Testis (tissue), 3 donors: ENCODE results near the gene SENP5. TPM values are rescaled to one million over a fixed set of nuclear protein-coding genes. Genes with fewer than 3 reads are reported as not detected.

Source experiments
- DNase-seq: peaks from one replicate; pipeline ENCODE4 v3.0.0-alpha.2; 2019
- H3K27ac ChIP-seq, 2 donors: fragments of 200-600 bp; sonication (generic); one replicate each; pipeline ENCODE4 v1.5.1; 2019
- H3K27me3 ChIP-seq: fragments of 200-600 bp; sonication (generic); one replicate; pipeline ENCODE4 v1.5.1; 2019
- H3K36me3 ChIP-seq: fragments of 200-600 bp; sonication (generic); one replicate; pipeline ENCODE4 v1.5.1; 2017; ENCODE audit warnings: low read depth; ENCODE audit errors: missing control alignments
- H3K4me1 ChIP-seq: fragments of 200-600 bp; sonication (generic); one replicate; pipeline ENCODE4 v1.5.1; 2019
- H3K4me3 ChIP-seq, 2 donors: fragments of 200-600 bp; sonication (generic); one replicate each; pipeline ENCODE4 v1.5.1; 2017 to 2019
- H3K9me3 ChIP-seq: fragments of 200-600 bp; sonication (generic); one replicate; pipeline ENCODE4 v1.5.1; 2017
- CTCF ChIP-seq, 3 experiments: fragments of 450-650 bp in 2 of 3; fragments of 200-600 bp in 1 of 3; sonication (generic) in 1 of 3; IDR thresholded peaks; one replicate each; pipeline ENCODE4 v1.5.1; 2016 to 2019; ENCODE audit warnings: antibody characterized with exemption in 3 of 3, mild to moderate bottlenecking in 2 of 3, moderate library complexity in 1 of 3
- POLR2A ChIP-seq: fragments of 450-650 bp; IDR thresholded peaks from one replicate; pipeline ENCODE4 v1.6.1; 2017; ENCODE audit warnings: antibody characterized with exemption, mild to moderate bottlenecking, moderate library complexity
- WGBS, 2 donors: methylation state at CpG; one replicate each; pipeline ENCODE4 v1.1.5; 2018; 5-methylcytosine and 5-hydroxymethylcytosine counted together
- intact Hi-C: fragments of 100-400 bp; cut with DNase I; formaldehyde crosslinking; loops from one replicate; pipeline ENCODE4 v1.15.1; 2023; ENCODE audit warnings: low total_unique reads
- polyA plus RNA-seq: library from polyadenylated mRNA; stranded (reverse); fragments of 350-450 nt; fragmentation: Illumina TruSeq; extraction: RNeasy Lipid Tissue Mini Kit (QIAGEN cat#74804); gene quantifications from one replicate; pipeline ENCODE4 v1.2.3, GENCODE V29; 2014; ENCODE audit warnings: low read depth, low replicate concordance; ENCODE audit not compliant: insufficient read depth
- total RNA-seq, 2 donors: library from RNA; depleted of rRNA; stranded (reverse); fragments of >200 nt; gene quantifications; one replicate each; pipeline ENCODE4 v1.2.3, GENCODE V29; 2016

Gene SENP5
- total and polyA plus RNA-seq, 3 donors from 2014 or later, result 40.9 to 83.9 (median 76.8) TPM

GRCh38 chr3:196954832-196955231, 87.1 kb downstream of the SENP5 start:
- 82 to 84% methylated on average over 7 of the region's 7 CpGs for WGBS, 2 donors
- Histone ChIP-seq H3K4me3 (no peak overlapping the region), H3K27ac (no peak overlapping the region), H3K9me3 (no peaks in the 10 kb centered on the region), H3K4me1 (no peaks in the 10 kb centered on the region), H3K36me3 (no peaks in the 10 kb centered on the region), H3K27me3 (no peaks in the 10 kb centered on the region)
- intact Hi-C loops, result no loop called here
- no peak for TF ChIP-seq CTCF (IDR thresholded peaks at IDR 0.05)
- no peak for TF ChIP-seq POLR2A
- DNase-seq, result no peak

- no peak for DNase-seq
- Histone ChIP-seq H3K4me1 (no peaks in the 10 kb centered on the region), H3K27me3 (no peaks in the 10 kb centered on the region), H3K4me3 (no peak overlapping the region), H3K36me3 (no peaks in the 10 kb centered on the region), H3K9me3 (no peaks in the 10 kb centered on the region), H3K27ac (no peak overlapping the region)
- intact Hi-C loops, result no loop called here
- 78 to 80% methylated on average over 9 of the region's 9 CpGs for WGBS, 2 donors
- TF ChIP-seq CTCF (IDR thresholded peaks at IDR 0.05) (no peak), POLR2A (no peak)
These were observed 94.6 kb downstream of the SENP5 start for GRCh38 chr3:196962108-196962929.

DNA sequence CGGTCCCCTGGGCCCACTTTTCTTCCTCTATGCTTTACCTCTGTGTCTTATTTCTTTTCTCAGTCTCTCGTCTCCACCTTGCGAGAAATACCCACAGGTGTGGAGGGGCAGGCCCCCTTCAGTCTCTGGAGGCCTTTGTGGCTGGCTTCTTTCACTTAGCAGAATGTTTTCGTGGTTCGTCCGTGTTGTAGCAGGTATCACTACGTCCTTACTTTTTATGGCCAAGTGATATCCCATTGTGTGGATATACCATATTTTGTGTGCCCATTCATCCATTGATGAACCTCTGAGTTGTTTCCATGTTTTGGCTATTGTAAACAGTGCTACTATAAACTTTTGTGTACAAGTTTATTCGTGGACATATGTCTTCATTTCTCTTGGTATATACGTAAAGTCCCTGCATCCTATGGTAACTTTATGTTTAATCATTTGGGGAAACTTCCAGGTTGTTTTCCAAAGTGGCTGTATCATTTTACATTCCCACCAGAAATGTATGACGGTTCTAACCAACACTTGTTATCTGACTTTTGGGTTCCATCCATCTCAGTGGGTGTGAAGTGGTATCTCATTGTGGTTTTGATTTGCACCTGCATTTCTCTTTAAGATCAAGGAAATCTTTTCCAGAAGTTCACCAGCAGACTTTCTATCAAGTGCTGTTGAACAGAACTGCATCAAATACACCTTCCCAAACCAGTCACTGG, 95.4 kb downstream of the SENP5 start:
- intact Hi-C loops, result no loop called here

DNA sequence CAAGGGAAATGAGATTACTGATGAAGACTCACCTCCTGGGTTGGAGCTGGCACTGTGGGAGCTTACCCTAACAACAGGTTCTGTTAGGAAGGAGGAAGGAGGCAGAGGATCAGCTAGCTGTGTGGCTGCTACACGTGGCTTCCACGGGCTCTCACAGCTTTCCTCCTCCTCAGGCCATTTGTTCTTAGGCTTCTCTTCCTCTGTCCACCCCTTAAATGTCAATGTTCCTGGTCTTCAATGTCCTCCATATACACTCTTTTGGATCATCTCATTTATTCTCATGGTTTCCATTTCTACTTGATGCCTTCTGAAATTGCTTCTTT, 95.9 kb downstream of the SENP5 start:
- intact Hi-C loops, result no loop called here
- 84 to 88% methylated on average over 2 of the region's 2 CpGs for whole genome bisulfite sequencing, 2 donors
- Histone ChIP-seq H3K36me3 (no peaks in the 10 kb centered on the region), H3K4me1 (peaks cover 6% of the 10 kb centered on the region), H3K4me3 (no peak overlapping the region), H3K9me3 (no peaks in the 10 kb centered on the region), H3K27ac (no peak overlapping the region), H3K27me3 (no peaks in the 10 kb centered on the region)
- TF ChIP-seq CTCF (IDR thresholded peaks at IDR 0.05) (no peak), POLR2A (no peak)
- no peak for DNase-seq

More for the DNA sequence above, 95.4 kb downstream of the SENP5 start:
- H3K4me3 ChIP-seq, result no peak overlapping the region
- H3K36me3 ChIP-seq, result no peaks in the 10 kb centered on the region
- no peaks in the 10 kb centered on the region for H3K27me3 ChIP-seq
- no peak for DNase-seq
- H3K9me3 ChIP-seq, result no peaks in the 10 kb centered on the region
- TF ChIP-seq CTCF (IDR thresholded peaks at IDR 0.05), result no peak
- no peak for TF ChIP-seq POLR2A
- no peak overlapping the region for H3K27ac ChIP-seq
- peaks cover 3% of the 10 kb centered on the region for H3K4me1 ChIP-seq
- 90 to 92% methylated on average over 10 of the region's 10 CpGs for WGBS, 2 donors
